Aorta (tissue), 5 donors: ENCODE results near the gene PLD2. TPM values are rescaled to one million over a fixed set of nuclear protein-coding genes. Genes with fewer than 3 reads are reported as not detected.

Experiments
- ATAC-seq: fragments of 200-7000 bp; cut with Tn5 transposase; one replicate; pipeline ENCODE4 v1.9.1; 2022; ENCODE audit warnings: moderate library complexity; ENCODE audit not compliant: low FRiP score
- DNase-seq, 2 donors: peaks; one replicate each; pipeline ENCODE4 v3.0.0-alpha.2; 2020
- H3K27ac ChIP-seq, 2 donors: one replicate each; pipeline ENCODE4 v1.5.1; 2013; ENCODE audit warnings: low read length in 2 of 2, mild to moderate bottlenecking in 2 of 2, moderate library complexity in 2 of 2, control low read depth in 1 of 2, inconsistent platforms in 1 of 2, low read depth in 1 of 2
- H3K27me3 ChIP-seq, 2 donors: one replicate each; pipeline ENCODE4 v1.6.1; 2013; ENCODE audit warnings: control low read depth in 1 of 2, low read length in 1 of 2, mild to moderate bottlenecking in 1 of 2, moderate library complexity in 1 of 2; ENCODE audit not compliant: insufficient read depth in 2 of 2, control insufficient read depth in 1 of 2
- H3K36me3 ChIP-seq, 2 donors: one replicate each; pipeline ENCODE4 v1.6.1; 2013; ENCODE audit warnings: control low read depth in 1 of 2, low read length in 1 of 2, mild to moderate bottlenecking in 1 of 2; ENCODE audit not compliant: insufficient read depth in 2 of 2, control insufficient read depth in 1 of 2
- H3K4me1 ChIP-seq, 2 donors: one replicate each; pipeline ENCODE4 v1.6.1; 2013; ENCODE audit warnings: low read length in 2 of 2, control low read depth in 1 of 2, mild to moderate bottlenecking in 1 of 2, moderate library complexity in 1 of 2; ENCODE audit not compliant: insufficient read depth in 2 of 2, control insufficient read depth in 1 of 2
- H3K4me3 ChIP-seq, 2 donors: one replicate each; pipeline ENCODE4 v1.5.1; 2013; ENCODE audit warnings: low read length in 2 of 2, control low read depth in 1 of 2, mild to moderate bottlenecking in 1 of 2
- H3K9me3 ChIP-seq: one replicate; pipeline ENCODE4 v1.6.1; 2013; ENCODE audit warnings: mild to moderate bottlenecking, low read length; ENCODE audit not compliant: control insufficient read depth
- WGBS, 2 donors: extraction: QIAGEN DNeasy Blood & Tissue Kit; methylation state at CpG; one replicate each; pipeline ENCODE4 v1.1.7; 2013; 5-methylcytosine and 5-hydroxymethylcytosine counted together
- intact Hi-C, 2 donors: fragments of 100-400 bp; cut with DNase I; formaldehyde crosslinking; loops; one replicate each; pipeline versions ENCODE4 v1.14.2 to v1.15.0; 2022
- polyA plus RNA-seq, 2 donors: library from polyadenylated mRNA; stranded (reverse); fragments of 200-250 nt; gene quantifications; one replicate each; pipeline ENCODE4 v1.2.3, GENCODE V29; 2013
- total RNA-seq, 2 donors: library from RNA; stranded (reverse); fragmentation: NEBNext Ultra II Directional; extraction: Animal tissue kit (Norgen Biotek cat#: 25700); gene quantifications; one replicate each; pipeline ENCODE4 v1.2.1, GENCODE V29; 2021
- donor health status: healthy with polysubstance abuse.
- donor health status: Bipolar disorder and iron deficiency.
- donor health status: DM: no; HTN: no; CAD: no.
- donor health status: DM: no; HTN: no; CAD: no.
- donor health status: DM: yes; HTN: yes; CAD: no.

PLD2 gene
- total and polyA plus RNA-seq, 4 donors, result 8.8 to 65.0 (median 29.1) TPM

DNA sequence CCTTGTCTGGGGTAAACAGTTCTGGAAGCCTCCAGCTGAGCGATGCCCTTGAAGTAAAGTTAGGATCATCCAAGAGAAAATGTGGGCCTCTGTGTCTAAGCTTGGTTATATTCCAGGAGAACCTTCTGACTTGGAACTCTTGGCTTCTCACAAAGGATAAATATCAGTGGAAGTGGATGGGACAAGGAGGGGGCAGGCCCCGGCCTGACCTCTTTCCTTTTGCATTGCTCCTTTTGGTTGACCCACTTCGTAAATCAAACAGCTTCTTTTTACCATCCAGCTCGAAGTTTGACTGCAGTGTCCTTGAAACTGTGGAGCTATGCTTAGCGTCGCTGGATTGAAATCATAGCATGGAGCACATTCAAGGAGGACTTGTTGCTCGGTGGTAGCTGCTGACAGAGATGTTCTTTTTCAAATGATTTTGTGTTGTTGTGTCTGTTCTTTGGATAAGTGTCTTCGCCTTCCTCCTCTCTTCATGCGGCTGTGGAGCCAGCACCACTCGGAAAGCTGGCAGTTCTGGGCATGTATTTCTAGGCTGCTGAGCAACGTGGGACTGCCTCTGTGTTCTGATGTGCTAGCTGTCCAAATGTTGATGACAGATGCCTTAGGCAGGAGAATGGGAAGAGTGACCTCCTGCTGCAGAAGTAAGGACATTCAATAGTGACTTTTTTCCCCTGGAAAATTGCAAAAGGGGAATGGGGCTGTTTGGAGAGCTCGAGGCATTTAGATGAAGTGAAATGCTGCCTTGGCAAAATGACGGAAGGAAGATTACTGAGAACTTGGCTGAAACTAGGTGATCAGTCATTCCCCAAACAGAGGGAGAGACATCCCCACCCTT, 30.7 kb downstream of the PLD2 start:
- intact Hi-C loops, result loop anchor here in 1 of 2 donors (5.0 kb wide), 1 partner anchor 35 kb away; the partner anchor contains the start of gene C17orf114
- ATAC-seq, result no peak
- Histone ChIP-seq H3K27ac (no peak overlapping the region), H3K9me3 (no peaks in the 10 kb centered on the region), H3K27me3 (no peaks in the 10 kb centered on the region), H3K4me3 (no peak overlapping the region), H3K4me1 (no peaks in the 10 kb centered on the region), H3K36me3 (no peaks in the 10 kb centered on the region)
- 60 to 65% methylated on average over 13 of the region's 13 CpGs for WGBS, 2 donors
- DNase-seq, result no peak

DNA sequence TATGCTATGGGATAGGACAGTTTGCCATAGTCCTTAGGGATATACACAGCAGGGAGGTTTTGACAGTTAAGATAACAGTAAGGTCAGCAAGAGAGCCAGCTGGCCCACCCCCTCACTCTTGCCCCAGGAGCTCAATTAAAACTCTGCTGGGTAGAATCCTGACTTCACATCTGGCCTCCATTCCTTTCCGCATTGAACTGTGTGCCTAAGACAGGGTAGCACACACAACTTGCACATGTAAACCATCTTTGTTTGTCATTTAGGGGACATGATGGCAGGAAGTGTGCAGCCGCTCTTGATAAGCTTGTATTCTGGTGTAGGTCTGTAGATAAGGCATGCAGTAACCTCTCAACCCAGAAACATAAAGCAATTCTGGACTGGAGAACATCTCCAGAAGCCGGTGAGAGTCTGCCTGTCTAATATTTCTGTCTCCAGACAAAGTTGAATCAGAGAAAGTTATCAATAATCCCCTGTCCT, 31.4 kb downstream of the PLD2 start:
- DNase-seq (no peak), ATAC-seq (no peak)
- Histone ChIP-seq H3K4me1 (no peaks in the 10 kb centered on the region), H3K9me3 (no peaks in the 10 kb centered on the region), H3K36me3 (no peaks in the 10 kb centered on the region), H3K27me3 (no peaks in the 10 kb centered on the region), H3K4me3 (no peak overlapping the region), H3K27ac (no peak overlapping the region)
- WGBS, 2 donors, result 88 to 92% methylated on average over 3 of the region's 3 CpGs
- intact Hi-C loops, result loop anchor here in 1 of 2 donors (5.0 kb wide), 1 partner anchor 36 kb away; the partner anchor contains the start of gene C17orf114

DNA sequence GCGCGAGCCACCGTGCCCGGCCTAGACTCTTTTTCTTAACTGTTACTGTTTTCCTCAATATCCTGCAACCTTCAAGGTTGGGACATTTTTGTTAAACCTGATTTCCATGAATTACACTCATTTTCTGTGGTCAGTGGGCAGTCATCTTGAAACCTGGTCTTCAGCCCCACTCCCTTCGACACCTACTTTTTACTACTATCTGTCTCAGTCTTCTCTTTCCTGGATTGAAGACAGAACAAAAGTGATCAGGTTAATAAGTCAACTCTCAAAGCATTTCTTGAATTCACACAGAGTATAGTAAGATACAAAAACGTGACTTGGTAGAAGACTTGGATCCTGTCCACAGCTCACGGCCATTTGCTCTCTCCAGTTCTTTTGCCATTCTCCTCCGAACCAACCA, 32.3 kb downstream of the PLD2 start:
- no peaks in the 10 kb centered on the region for H3K4me1 ChIP-seq
- 90 to 91% methylated on average over 8 of the region's 8 CpGs for WGBS, 2 donors
- H3K27me3 ChIP-seq, result no peaks in the 10 kb centered on the region
- no peak overlapping the region for H3K4me3 ChIP-seq
- H3K36me3 ChIP-seq, result no peaks in the 10 kb centered on the region
- H3K9me3 ChIP-seq, result no peaks in the 10 kb centered on the region
- intact Hi-C loops, result loop anchor here in 1 of 2 donors (5.0 kb wide), 1 partner anchor 37 kb away; the partner anchor contains the start of gene C17orf114
- ATAC-seq (no peak), DNase-seq (no peak)
- H3K27ac ChIP-seq, result no peak overlapping the region

DNA sequence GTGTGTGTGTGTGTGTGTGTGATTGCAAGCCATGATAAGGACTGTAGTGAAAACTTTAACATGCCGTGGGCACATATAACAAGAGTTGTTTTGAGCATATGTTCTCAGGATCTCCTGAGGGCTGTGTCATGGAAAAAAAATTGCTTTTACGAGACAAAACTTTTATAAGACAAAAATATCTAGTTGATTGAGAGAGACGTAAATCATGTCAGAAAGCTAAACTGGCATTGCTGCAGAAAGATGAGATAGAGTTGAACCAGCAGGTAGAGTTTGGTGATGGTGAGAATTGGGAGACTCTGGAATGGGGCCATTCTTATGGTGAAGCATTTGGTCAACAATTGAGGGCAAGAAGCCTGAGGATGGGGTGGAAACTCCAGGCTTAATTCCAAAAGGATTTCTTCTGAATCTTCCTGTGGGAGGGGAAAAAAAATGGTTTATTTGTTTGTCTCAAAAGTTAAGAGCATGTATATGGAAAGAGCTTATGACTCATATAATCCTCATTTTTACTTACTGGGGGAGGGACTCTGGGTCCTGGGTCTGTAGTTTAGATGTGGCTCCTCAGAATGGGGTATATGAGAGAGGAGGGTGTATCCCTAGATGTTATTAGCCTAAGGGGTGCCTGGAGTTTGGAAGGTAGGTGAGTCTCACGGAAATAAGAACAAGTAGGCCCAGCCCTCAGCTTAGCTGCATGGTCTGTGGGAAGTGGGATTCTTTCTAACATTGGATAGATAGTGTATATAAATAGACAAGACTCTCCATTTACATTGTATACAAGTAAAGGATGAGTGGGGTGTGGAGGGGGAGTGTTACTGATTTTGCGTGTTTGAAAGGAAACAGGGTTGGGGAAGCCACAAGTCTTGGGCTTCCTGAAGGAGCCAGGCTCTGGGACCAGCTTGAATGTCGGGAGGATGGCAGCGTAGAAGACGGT, 33.3 kb downstream of the PLD2 start:
- ATAC-seq, result no peak
- no peak overlapping the region for H3K27ac ChIP-seq
- no peaks in the 10 kb centered on the region for H3K36me3 ChIP-seq
- no peaks in the 10 kb centered on the region for H3K9me3 ChIP-seq
- H3K4me3 ChIP-seq, result no peak overlapping the region
- no peaks in the 10 kb centered on the region for H3K27me3 ChIP-seq
- intact Hi-C loops, result loop anchor here in 1 of 2 donors (5.0 kb wide), 1 partner anchor 38 kb away; the partner anchor contains the start of gene C17orf114
- no peak for DNase-seq
- 87 to 90% methylated on average over 8 of the region's 8 CpGs for WGBS, 2 donors
- H3K4me1 ChIP-seq, result no peaks in the 10 kb centered on the region

DNA sequence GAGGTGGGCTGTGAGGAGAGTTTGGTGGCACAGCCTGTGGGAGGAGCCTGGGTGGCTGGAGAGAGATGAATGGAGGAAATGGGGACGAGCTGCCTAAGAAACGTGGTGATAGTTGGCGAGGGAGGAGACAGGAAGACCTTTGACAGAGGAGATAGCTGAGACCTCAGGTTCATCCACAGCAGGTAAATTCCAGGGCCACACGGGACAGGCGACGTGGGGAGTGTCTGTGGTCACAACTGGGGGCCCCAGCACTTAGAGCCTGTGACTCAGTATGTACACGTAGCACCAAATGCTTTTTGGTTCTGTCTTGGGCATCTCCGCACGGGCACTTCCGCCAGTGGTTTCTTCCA, 33.9 kb downstream of the PLD2 start:
- intact Hi-C loops, result no loop called here
- no peaks in the 10 kb centered on the region for H3K4me1 ChIP-seq
- H3K36me3 ChIP-seq, result no peaks in the 10 kb centered on the region
- no peak overlapping the region for H3K27ac ChIP-seq
- H3K9me3 ChIP-seq, result no peaks in the 10 kb centered on the region
- WGBS, 2 donors, result 88 to 89% methylated on average over 9 to 10 of the region's 10 CpGs
- no peak overlapping the region for H3K4me3 ChIP-seq
- ATAC-seq, result no peak
- no peaks in the 10 kb centered on the region for H3K27me3 ChIP-seq
- no peak for DNase-seq

DNA sequence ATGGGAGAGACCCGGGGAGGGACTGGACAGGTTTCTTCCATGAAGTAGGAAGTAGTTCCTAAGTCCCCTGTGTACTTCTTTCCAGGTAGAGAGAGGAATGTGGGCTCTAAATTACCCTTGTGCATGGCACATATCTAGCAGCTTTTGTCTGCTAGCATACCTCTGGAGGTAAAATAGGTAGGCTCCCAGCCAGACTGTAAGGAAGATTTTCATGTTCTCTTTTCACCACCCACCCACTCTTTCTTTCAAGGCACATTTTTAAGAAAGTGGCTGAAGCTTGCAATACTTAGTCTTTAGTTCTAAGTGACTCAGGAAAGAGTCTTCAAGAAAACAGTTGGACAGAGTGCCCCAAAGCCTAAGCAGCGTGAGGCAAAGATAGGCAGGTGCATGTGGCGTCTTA, 35.4 kb downstream of the PLD2 start:
- Histone ChIP-seq H3K4me3 (no peak overlapping the region), H3K36me3 (no peaks in the 10 kb centered on the region), H3K4me1 (no peaks in the 10 kb centered on the region), H3K27me3 (no peaks in the 10 kb centered on the region), H3K9me3 (no peaks in the 10 kb centered on the region), H3K27ac (no peak overlapping the region)
- 95% methylated on average over 3 of the region's 3 CpGs for WGBS, 2 donors
- intact Hi-C loops, result no loop called here
- DNase-seq (no peak), ATAC-seq (no peak)

DNA sequence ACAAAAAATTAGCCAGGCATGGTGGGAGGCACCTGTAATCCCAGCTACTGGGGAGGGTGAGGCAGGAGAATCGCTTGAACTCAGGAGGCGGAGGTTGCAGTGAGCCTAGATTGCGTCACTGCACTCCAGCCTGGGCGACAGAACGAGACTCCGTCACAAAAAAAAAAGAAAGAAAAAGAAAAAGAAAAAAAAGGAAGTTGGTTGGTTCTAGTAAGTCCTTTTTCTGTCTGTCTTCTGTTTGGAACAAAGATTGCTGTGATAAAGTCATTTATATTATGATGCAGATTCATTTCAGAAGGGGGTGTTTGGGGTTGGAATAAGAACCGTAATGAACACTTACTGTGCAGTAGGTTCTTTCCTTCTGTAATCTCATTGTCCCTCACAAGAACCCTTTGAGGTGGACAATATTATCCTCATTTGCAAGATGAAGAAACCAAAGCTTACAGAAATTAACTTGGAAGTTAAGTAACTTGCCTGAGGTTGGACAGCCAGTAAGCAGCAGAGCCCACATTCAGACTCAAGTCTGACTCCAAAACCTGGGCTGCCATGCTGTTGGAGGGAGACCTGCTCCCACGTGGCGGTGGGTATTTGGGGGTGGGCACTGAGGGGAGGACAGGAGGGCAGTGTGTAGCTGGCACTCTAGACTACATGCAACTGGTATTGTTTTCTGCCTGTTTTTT, 36.5 kb downstream of the PLD2 start:
- ATAC-seq, result no peak
- Histone ChIP-seq H3K27me3 (no peaks in the 10 kb centered on the region), H3K9me3 (no peaks in the 10 kb centered on the region), H3K4me1 (no peaks in the 10 kb centered on the region), H3K36me3 (no peaks in the 10 kb centered on the region), H3K4me3 (no peak overlapping the region), H3K27ac (no peak overlapping the region)
- intact Hi-C loops, result no loop called here
- no peak for DNase-seq
- WGBS, 2 donors, result 80 to 91% methylated on average over 9 of the region's 9 CpGs

DNA sequence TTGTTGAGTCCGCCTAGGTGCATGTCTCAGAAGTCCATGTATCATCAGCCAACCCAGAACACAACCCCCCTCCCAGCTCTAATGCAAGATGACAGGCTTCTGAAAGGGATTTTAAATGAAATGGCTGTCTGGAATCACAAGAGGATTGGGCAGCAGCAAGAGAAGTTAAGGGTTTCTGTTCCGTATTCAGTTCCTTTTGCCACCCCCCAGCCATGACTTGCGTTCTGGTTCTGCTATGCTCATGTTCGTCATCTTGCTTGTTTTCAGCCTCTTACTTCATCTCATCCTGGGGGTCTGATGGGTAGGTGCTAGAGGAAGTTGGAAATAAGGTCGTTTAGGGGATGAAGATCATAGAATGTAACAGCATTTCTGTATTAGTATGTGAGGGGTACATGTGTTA, 38.2 kb downstream of the PLD2 start:
- DNase-seq (peak in 1 of 2 donors; percentile 58), ATAC-seq (no peak)
- H3K27me3 ChIP-seq, result no peaks in the 10 kb centered on the region
- WGBS, 2 donors, result 89 to 92% methylated on average over 5 of the region's 5 CpGs
- H3K4me3 ChIP-seq, result no peak overlapping the region
- H3K9me3 ChIP-seq, result no peaks in the 10 kb centered on the region
- H3K4me1 ChIP-seq, result no peaks in the 10 kb centered on the region
- no peak overlapping the region for H3K27ac ChIP-seq
- H3K36me3 ChIP-seq, result no peaks in the 10 kb centered on the region
- intact Hi-C loops, result no loop called here
